Measurements from ENCODE around the gene MED13L.
"Not testable (repeated sequence)": the region's sequence is repeated elsewhere in the genome, so short reads cannot be mapped to it uniquely, and the experiment has no call there.

MED13L gene

GRCh38 chr12:115998794-115999478 is 278.6 kb downstream of the MED13L start:
- FAIRE-seq = no peak

GRCh38 chr12:115998119-115998633 is 279.3 kb downstream of the MED13L start:
- peak; percentile 98 for FAIRE-seq

- no peak for FAIRE-seq
These were observed 283.8 kb downstream of the MED13L start for GRCh38 chr12:115993737-115994136.

GRCh38 chr12:115990241-115990640 is 287.3 kb downstream of the MED13L start:
- no peak for FAIRE-seq

GRCh38 chr12:115988625-115989563 is 288.6 kb downstream of the MED13L start:
- FAIRE-seq = no peak

- no peak for FAIRE-seq
These were observed 289.3 kb downstream of the MED13L start for GRCh38 chr12:115988212-115988611.

- no peak for FAIRE-seq
These were observed 292.9 kb downstream of the MED13L start for GRCh38 chr12:115984616-115985015.

- no peak for FAIRE-seq
These were observed 294.2 kb downstream of the MED13L start for GRCh38 chr12:115983226-115983798.

GRCh38 chr12:115980339-115980738 is 297.2 kb downstream of the MED13L start:
- no peak for FAIRE-seq

- FAIRE-seq = no peak
These were observed 297.6 kb downstream of the MED13L start for GRCh38 chr12:115979851-115980250.

- no peak for FAIRE-seq
These were observed 298.1 kb downstream of the MED13L start for GRCh38 chr12:115979351-115979750.

GRCh38 chr12:115976829-115977228 is 300.7 kb downstream of the MED13L start:
- FAIRE-seq = not testable (repeated sequence)

- no peak for FAIRE-seq
These were observed 302.1 kb downstream of the MED13L start for GRCh38 chr12:115975411-115975810.

GRCh38 chr12:115973968-115974724 is 303.3 kb downstream of the MED13L start:
- FAIRE-seq = no peak

GRCh38 chr12:115973066-115973465 is 304.4 kb downstream of the MED13L start:
- no peak for FAIRE-seq

GRCh38 chr12:115972241-115972640 is 305.3 kb downstream of the MED13L start:
- no peak for FAIRE-seq

- no peak for FAIRE-seq
These were observed 309.3 kb downstream of the MED13L start for GRCh38 chr12:115968211-115968610.

GRCh38 chr12:115966376-115966775 is 311.1 kb downstream of the MED13L start:
- FAIRE-seq = no peak

GRCh38 chr12:115964626-115965025 is 312.9 kb downstream of the MED13L start:
- FAIRE-seq = no peak

- no peak for FAIRE-seq
These were observed 313.3 kb downstream of the MED13L start for GRCh38 chr12:115964214-115964613.

- FAIRE-seq = no peak
These were observed 315.3 kb downstream of the MED13L start for GRCh38 chr12:115962216-115962615.

Measured in A204.1 (cell line).